NT2/D1 (cell line): Measurements from ENCODE around the gene AIRE.

Experiments used
- DNase-seq: peaks from one replicate; pipeline ENCODE4 v3.0.0-alpha.2; 2011; ENCODE audit warnings: low read depth, low spot score
- H3K27me3 ChIP-seq: 2 replicates; pipeline ENCODE4 v1.6.0; 2011; ENCODE audit warnings: mild to moderate bottlenecking; ENCODE audit not compliant: insufficient read length, insufficient read depth
- H3K36me3 ChIP-seq: 2 replicates; pipeline ENCODE4 v1.6.1; 2011; ENCODE audit warnings: mild to moderate bottlenecking, low read length, mixed read lengths; ENCODE audit not compliant: insufficient read depth, insufficient read length
- H3K4me1 ChIP-seq: 2 replicates; pipeline ENCODE4 v1.5.1; 2011; ENCODE audit not compliant: insufficient read depth, insufficient read length
- H3K4me3 ChIP-seq: 2 replicates; pipeline ENCODE4 v1.5.1; 2011; ENCODE audit warnings: low read depth; ENCODE audit not compliant: insufficient read length
- H3K9ac ChIP-seq: 2 replicates; pipeline ENCODE4 v1.6.0; 2011; ENCODE audit warnings: low read depth; ENCODE audit not compliant: insufficient read length
- H3K9me3 ChIP-seq: 2 replicates; pipeline ENCODE4 v1.5.1; 2011; ENCODE audit warnings: mild to moderate bottlenecking, low read length; ENCODE audit not compliant: insufficient read depth
- SUZ12 ChIP-seq: IDR thresholded peaks from 2 replicates; pipeline ENCODE4 v1.6.1; 2011; ENCODE audit not compliant: insufficient read length, insufficient read depth; ENCODE audit errors: extremely low read depth
- YY1 ChIP-seq: IDR thresholded peaks from 2 replicates; pipeline ENCODE4 v1.6.1; 2011; ENCODE audit not compliant: insufficient read length, insufficient read depth
- ZNF274 ChIP-seq: IDR thresholded peaks from 2 replicates; pipeline ENCODE4 v1.6.1; 2011; ENCODE audit warnings: mild to moderate bottlenecking, low read depth, low read length

The AIRE gene

DNA sequence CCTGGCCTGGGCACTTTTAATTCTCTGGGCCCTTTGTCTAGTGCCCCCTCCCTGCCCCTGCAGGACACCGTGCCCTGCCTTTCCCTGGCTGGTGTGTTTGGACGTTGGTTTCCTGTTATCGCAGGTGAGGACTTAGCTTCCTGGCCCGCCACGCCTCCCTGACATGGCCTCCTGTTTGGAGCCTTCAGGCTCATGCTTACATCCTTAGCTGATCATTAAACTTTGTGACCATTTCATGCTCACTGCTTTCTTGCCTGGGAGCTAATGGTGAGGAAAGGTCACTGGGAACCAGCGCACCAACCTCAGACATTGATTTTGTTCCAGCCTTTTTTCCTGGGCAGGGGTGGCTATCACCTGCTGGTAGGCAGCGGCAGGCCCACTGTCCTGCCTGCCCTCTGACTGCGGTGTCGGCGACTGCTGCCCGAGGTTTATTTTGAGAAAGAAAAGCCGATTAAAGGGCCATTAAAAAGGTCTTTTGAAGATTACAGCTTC lies 17.9 kb downstream of the AIRE start:
- TF ChIP-seq SUZ12, result no peak
- no peak for TF ChIP-seq ZNF274
- no peak for TF ChIP-seq YY1
- H3K4me1 ChIP-seq, result peaks cover 51% of the 10 kb centered on the region
- DNase-seq, result no peak
- H3K9me3 ChIP-seq, result no peaks in the 10 kb centered on the region
- H3K9ac ChIP-seq, result no peak overlapping the region
- H3K27me3 ChIP-seq, result no peaks in the 10 kb centered on the region
- H3K4me3 ChIP-seq, result no peak overlapping the region
- peaks cover 46% of the 10 kb centered on the region for H3K36me3 ChIP-seq

GRCh38 chr21:44304011-44304616 lies 18.4 kb downstream of the AIRE start:
- H3K4me3 ChIP-seq, result no peak overlapping the region
- H3K9me3 ChIP-seq, result no peaks in the 10 kb centered on the region
- H3K36me3 ChIP-seq, result peaks cover 50% of the 10 kb centered on the region
- peaks cover 56% of the 10 kb centered on the region for H3K4me1 ChIP-seq
- DNase-seq, result no peak
- no peaks in the 10 kb centered on the region for H3K27me3 ChIP-seq
- no peak for TF ChIP-seq YY1
- TF ChIP-seq ZNF274, result no peak
- TF ChIP-seq SUZ12, result no peak
- peak overlapping the region; percentile 37 for H3K9ac ChIP-seq

DNA sequence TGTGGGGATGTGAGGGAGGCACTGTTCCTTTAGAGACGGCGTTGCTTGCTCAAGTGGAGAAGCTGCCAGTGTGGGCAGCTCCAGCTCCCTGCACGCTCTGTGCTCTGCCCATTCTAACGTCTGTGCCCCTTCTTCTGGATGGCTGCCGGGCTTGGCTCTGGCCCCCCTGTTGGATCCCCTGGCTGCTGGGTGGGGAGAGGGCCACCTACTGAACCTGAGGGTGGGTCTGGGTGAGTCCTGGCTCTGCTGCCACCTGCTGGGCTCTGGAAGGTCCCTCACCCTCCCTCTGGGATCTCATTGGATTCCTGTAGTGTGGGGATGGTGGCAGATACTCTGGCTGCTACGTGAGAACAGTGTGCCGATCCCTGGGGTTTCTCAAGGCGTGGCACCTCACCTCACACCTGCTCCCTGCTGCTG lies 19.2 kb downstream of the AIRE start:
- H3K4me1 ChIP-seq, result peaks cover 61% of the 10 kb centered on the region
- H3K4me3 ChIP-seq, result no peak overlapping the region
- peak overlapping the region; percentile 43 for H3K9ac ChIP-seq
- TF ChIP-seq ZNF274 (no peak), YY1 (no peak), SUZ12 (no peak)
- H3K27me3 ChIP-seq, result no peaks in the 10 kb centered on the region
- DNase-seq, result peak; percentile 39
- H3K36me3 ChIP-seq, result peaks cover 57% of the 10 kb centered on the region
- H3K9me3 ChIP-seq, result no peaks in the 10 kb centered on the region

- peaks cover 65% of the 10 kb centered on the region for H3K36me3 ChIP-seq
- TF ChIP-seq ZNF274 (no peak), YY1 (no peak), SUZ12 (no peak)
- H3K9me3 ChIP-seq, result no peaks in the 10 kb centered on the region
- peak overlapping the region; percentile 52 for H3K9ac ChIP-seq
- no peaks in the 10 kb centered on the region for H3K27me3 ChIP-seq
- H3K4me3 ChIP-seq, result no peak overlapping the region
- peaks cover 65% of the 10 kb centered on the region for H3K4me1 ChIP-seq
- DNase-seq, result no peak
Observed at GRCh38 chr21:44305691-44306090, 20.0 kb downstream of the AIRE start.

GRCh38 chr21:44306936-44307704 lies 21.4 kb downstream of the AIRE start:
- DNase-seq, result no peak
- no peak for TF ChIP-seq YY1
- no peak for TF ChIP-seq SUZ12
- TF ChIP-seq ZNF274, result no peak
- Histone ChIP-seq H3K9ac (peak overlapping the region; percentile 43), H3K4me1 (peaks cover 56% of the 10 kb centered on the region), H3K27me3 (no peaks in the 10 kb centered on the region), H3K36me3 (peaks cover 76% of the 10 kb centered on the region), H3K9me3 (no peaks in the 10 kb centered on the region), H3K4me3 (no peak overlapping the region)

GRCh38 chr21:44310628-44311507 lies 25.2 kb downstream of the AIRE start:
- Histone ChIP-seq H3K4me3 (no peak overlapping the region), H3K27me3 (no peaks in the 10 kb centered on the region), H3K4me1 (peaks cover 36% of the 10 kb centered on the region), H3K9me3 (no peaks in the 10 kb centered on the region), H3K9ac (no peak overlapping the region), H3K36me3 (peaks cover 95% of the 10 kb centered on the region)
- no peak for TF ChIP-seq YY1
- TF ChIP-seq SUZ12, result no peak
- no peak for TF ChIP-seq ZNF274
- DNase-seq, result no peak

GRCh38 chr21:44312089-44312488 lies 26.4 kb downstream of the AIRE start:
- Histone ChIP-seq H3K4me1 (peaks cover 24% of the 10 kb centered on the region), H3K4me3 (no peak overlapping the region), H3K27me3 (no peaks in the 10 kb centered on the region), H3K9me3 (no peaks in the 10 kb centered on the region), H3K36me3 (peaks cover 95% of the 10 kb centered on the region), H3K9ac (no peak overlapping the region)
- DNase-seq, result no peak
- TF ChIP-seq ZNF274 (no peak), SUZ12 (no peak), YY1 (no peak)
